ENCODE results near the gene LOXL3. TPM values are rescaled to one million over a fixed set of nuclear protein-coding genes. Genes with fewer than 3 reads are reported as not detected.

LOXL3 gene
- total RNA-seq, 1 donor = 18.5 TPM

DNA sequence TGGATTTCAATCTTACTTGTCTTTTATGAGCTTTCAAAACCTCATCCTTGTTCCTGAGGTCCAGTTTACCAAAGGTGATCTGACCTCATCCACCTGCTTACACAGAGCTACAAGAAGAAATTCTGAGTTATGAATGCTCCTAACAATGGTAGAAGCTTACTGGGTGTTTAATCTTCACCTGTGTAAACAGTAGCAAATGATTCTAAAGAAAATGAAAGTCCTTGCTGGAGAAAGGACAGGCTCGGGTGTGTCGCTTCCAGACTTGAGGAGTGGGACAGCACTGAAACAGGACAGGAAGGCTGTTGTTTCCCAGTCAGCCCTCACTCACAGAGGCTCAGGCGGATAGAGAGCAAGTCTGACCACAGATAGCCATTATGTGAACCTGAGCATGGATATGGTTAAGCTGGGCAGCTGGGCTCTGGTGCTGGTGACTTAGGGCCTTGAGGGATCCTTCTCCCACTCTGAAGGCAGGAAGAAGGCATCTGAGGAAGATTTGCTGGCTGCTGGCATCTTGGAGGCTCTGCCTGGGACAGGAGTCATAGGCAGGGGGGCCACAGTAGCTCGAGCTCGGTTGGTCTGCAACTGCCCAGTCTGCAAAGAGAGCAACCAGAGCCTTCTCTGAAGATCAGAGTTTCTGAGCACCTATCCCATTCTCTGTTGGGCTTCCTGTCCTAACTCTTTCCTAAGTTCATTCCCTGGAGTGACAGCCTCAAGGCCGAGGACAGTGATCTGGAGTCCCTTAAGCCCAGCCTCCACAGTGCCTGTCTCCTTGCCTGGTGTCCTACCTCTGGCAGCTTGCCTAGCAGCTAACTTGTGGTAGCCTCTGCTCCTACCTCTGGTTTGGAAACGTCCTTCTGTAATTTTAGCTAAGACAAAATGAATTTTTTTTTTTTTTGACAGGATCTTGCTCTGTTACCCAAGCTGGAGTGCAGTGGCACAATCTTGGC lies 4.8 kb upstream of the LOXL3 start:
- no peak for DNase-seq (ENCODE audit: low read depth)
- TF ChIP-seq, protein P1, sequence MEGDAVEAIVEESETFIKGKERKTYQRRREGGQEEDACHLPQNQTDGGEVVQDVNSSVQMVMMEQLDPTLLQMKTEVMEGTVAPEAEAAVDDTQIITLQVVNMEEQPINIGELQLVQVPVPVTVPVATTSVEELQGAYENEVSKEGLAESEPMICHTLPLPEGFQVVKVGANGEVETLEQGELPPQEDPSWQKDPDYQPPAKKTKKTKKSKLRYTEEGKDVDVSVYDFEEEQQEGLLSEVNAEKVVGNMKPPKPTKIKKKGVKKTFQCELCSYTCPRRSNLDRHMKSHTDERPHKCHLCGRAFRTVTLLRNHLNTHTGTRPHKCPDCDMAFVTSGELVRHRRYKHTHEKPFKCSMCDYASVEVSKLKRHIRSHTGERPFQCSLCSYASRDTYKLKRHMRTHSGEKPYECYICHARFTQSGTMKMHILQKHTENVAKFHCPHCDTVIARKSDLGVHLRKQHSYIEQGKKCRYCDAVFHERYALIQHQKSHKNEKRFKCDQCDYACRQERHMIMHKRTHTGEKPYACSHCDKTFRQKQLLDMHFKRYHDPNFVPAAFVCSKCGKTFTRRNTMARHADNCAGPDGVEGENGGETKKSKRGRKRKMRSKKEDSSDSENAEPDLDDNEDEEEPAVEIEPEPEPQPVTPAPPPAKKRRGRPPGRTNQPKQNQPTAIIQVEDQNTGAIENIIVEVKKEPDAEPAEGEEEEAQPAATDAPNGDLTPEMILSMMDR (IDR thresholded peaks at IDR 0.05; ENCODE audit: insufficient read depth, low read length) = no peak
- no peak overlapping the region for H3K4me3 ChIP-seq (ENCODE audit: low read depth, low read length)

DNA sequence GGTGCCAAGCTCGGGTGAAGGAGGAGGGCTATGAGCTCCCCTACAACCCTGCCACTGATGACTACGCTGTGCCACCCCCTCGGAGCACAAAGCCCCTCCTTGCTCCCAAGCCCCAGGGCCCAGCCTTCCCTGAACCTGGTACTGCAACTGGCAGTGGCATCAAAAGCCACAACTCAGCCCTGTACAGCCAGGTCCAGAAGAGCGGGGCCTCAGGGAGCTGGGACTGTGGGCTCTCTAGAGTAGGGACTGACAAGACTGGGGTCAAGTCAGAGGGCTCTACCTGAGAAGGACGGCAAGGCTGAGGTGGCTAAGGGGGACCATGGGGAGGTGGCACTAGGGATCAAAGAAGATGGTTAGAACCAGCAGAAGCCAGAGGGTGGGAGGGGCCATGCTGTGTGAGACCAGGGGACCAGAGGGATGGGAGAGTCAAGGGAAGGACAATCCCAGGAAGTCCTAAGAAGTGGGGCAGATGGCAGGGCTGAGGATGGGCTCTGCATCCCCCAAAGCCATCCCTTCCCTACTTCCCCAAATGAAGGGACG lies 3.2 kb upstream of the LOXL3 start:
- DNase-seq (ENCODE audit: low read depth) = no peak
- TF ChIP-seq, protein P1 (IDR thresholded peaks at IDR 0.05; ENCODE audit: insufficient read depth, low read length) = no peak
- H3K4me3 ChIP-seq (ENCODE audit: low read depth, low read length) = no peak overlapping the region

DNA sequence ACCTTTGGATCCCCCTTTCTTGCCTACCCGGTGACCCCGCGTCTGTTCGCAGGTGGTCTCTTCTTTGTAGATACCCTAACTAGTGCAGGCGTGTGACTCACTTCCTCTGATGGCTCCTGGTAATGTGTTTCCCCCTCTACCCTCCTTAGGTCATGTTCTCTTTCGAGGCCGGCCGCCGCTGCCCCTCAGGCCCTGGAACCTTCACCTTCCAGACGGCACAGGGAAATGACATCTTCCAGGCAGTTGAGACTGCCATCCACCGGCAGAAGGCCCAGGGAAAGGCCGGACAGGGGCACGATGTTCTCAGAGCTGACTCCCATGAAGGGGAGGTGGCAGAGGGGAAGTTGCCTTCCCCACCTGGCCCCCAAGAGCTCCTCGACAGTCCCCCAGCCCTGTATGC lies 2.4 kb upstream of the LOXL3 start:
- H3K4me3 ChIP-seq (ENCODE audit: low read depth, low read length) = no peak overlapping the region
- no peak for DNase-seq (ENCODE audit: low read depth)
- TF ChIP-seq, protein P1 (IDR thresholded peaks at IDR 0.05; ENCODE audit: insufficient read depth, low read length) = no peak

DNA sequence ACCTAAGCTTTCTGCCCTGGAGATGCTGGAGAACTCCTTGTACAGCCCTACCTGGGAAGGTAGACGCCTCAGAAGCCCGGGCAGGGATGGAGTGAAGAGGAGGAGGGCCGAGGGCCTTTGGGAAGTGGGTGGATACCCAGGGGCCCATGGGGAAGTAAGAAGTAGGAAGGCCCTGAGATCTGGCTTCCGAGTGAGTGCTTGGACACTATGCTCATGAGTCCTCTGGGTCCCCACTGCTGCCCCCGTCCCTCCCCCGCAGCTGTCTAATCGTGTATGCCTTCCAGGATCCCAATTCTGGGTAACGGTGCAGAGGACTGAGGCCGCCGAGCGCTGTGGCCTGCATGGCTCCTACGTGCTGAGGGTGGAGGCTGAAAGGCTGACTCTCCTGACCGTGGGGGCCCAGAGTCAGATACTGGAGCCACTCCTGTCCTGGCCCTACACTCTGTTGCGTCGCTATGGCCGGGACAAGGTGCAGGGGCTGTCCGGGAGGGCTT lies 1.9 kb upstream of the LOXL3 start:
- peak overlapping the region; percentile 91 for H3K4me3 ChIP-seq (ENCODE audit: low read depth, low read length)
- DNase-seq (ENCODE audit: low read depth) = no peak
- TF ChIP-seq, protein P1 (IDR thresholded peaks at IDR 0.05; ENCODE audit: insufficient read depth, low read length) = no peak

DNA sequence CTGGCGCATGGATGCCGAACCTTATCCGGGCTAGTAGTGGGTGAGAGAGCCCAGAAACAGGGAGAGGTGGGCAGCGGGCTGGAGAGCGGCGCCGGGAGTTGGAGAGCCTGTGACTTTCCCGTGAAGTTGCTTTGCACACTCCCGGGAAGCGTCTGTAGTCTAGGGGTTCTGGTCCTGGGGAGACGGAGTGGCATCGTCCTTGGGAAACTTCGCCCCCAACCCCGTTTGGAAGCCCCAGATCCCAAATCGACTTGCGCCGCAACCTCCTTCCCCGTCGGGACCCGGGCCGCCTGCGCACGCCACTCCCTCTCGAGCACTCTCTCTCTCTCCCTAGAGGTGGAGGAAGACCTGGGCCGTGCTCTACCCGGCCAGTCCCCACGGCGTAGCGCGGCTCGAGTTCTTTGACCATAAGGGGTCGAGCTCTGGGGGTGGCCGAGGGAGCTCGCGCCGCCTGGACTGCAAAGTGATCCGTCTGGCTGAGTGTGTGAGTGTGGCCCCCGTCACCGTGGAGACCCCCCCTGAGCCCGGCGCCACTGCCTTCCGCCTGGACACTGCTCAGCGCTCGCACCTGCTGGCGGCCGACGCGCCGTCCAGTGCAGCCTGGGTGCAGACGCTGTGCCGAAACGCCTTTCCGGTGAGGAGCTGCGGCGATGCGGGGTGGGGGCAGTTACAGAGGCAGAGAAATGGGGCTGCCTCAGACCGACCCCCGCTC lies 1.2 kb upstream of the LOXL3 start:
- no peak for DNase-seq (ENCODE audit: low read depth)
- H3K4me3 ChIP-seq (ENCODE audit: low read depth, low read length) = peak overlapping the region; percentile 91
- TF ChIP-seq, protein P1 (IDR thresholded peaks at IDR 0.05; ENCODE audit: insufficient read depth, low read length) = no peak

DNA sequence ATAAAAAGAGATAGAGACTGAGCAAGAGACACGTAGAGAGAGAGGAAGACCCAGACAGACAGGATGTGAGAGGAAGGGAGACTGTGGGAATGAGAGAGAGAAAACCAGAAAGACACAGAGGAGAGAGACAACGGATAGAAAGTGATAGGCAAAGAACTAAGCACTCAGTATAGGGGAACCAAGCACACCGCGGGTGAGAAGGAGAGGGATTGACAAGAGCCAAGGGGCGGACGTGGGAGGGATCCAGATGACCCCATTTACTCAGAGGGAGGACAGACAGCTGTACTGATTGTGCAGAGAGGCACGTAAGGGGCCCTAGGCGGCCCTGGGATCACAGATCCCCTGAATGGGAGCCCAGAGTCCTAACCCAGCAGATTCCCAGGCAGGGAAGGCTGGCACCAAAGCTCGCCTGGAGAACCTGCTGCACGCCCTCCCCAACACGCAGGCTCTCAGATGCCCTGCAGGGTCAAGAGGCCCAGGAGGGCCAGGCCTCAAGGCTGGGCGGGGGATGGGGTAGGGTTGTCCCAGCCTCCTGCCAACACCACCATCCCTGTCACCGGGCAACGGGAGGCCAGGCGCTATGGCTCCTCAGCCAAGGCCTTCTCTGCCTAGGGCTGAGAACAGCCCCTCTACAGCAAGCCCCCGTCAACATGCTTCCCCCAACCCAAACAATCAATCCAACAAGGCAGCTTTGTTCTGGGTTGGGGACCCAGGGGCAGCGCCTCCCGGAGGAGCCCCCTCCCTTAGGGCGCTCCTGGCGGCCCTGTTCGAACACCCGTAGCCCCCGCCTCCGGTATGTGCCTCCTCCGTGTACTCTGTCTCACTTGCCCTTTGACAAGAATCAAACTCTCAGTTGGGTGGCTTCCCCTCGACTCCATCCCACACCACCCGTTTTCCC lies 579 bp downstream of the LOXL3 start:
- DNase-seq (ENCODE audit: low read depth) = no peak
- TF ChIP-seq, protein P1 (IDR thresholded peaks at IDR 0.05; ENCODE audit: insufficient read depth, low read length) = no peak
- peak overlapping the region; percentile 91 for H3K4me3 ChIP-seq (ENCODE audit: low read depth, low read length)
